HL-60 (cell line): ENCODE results near the gene STXBP5L.

Source experiments
- CTCF ChIP-seq: IDR thresholded peaks from one replicate; pipeline ENCODE4 v1.5.1; 2011; ENCODE audit warnings: low read length, control low read depth, inconsistent platforms; ENCODE audit not compliant: insufficient read depth
- GABPA ChIP-seq: IDR thresholded peaks from 2 replicates; pipeline ENCODE4 v1.6.1; 2012; ENCODE audit warnings: low read depth
- POLR2AphosphoS5 ChIP-seq: IDR thresholded peaks from 2 replicates; pipeline ENCODE4 v1.6.1; 2012; ENCODE audit warnings: low read depth

- no peak for TF ChIP-seq CTCF
- no peak for TF ChIP-seq GABPA
- TF ChIP-seq POLR2AphosphoS5, result no peak
Measured at GRCh38 chr3:121411523-121411922, 503.5 kb downstream of the STXBP5L start.
